Body of pancreas (tissue), 4 donors: ENCODE results near the gene RHD. TPM values are rescaled to one million over a fixed set of nuclear protein-coding genes. Genes with fewer than 3 reads are reported as not detected.
A peak's percentile ranks its signal among the peaks of the same experiment; 100 is the strongest.
"Not testable (repeated sequence)": the region's sequence is repeated elsewhere in the genome, so short reads cannot be mapped to it uniquely, and the experiment has no call there.

Experiments
- ATAC-seq: fragments of 150-250 bp; one replicate; pipeline ENCODE4 v1.9.1; 2016
- DNase-seq, 4 donors: peaks; one replicate each; pipeline ENCODE4 v3.0.0-alpha.2; 2019
- H3K27ac ChIP-seq, 4 donors: fragments of 200-600 bp; sonication (generic); 1 replicate in 3 of 4; 2 replicates in 1 of 4; pipeline versions ENCODE4 v1.5.1 to v1.6.1; 2016 to 2019; ENCODE audit warnings: mild to moderate bottlenecking in 1 of 4, mixed read lengths in 1 of 4, moderate library complexity in 1 of 4
- H3K27me3 ChIP-seq, 2 donors: fragments of 200-600 bp; sonication (generic); one replicate each; pipeline ENCODE4 v1.6.0; 2016; ENCODE audit warnings: mild to moderate bottlenecking in 1 of 2
- H3K36me3 ChIP-seq, 2 donors: fragments of 200-600 bp; sonication (generic); replicated peaks in 1 of 2; 2 replicates each; pipeline ENCODE4 v1.5.1; 2016; ENCODE audit warnings: low read depth in 2 of 2; ENCODE audit not compliant: insufficient read depth in 1 of 2
- H3K4me1 ChIP-seq: fragments of 200-600 bp; sonication (generic); one replicate; pipeline ENCODE4 v1.6.0; 2016
- H3K4me3 ChIP-seq, 2 donors: fragments of 200-600 bp; sonication (generic); 1 replicate in 1 of 2; 2 replicates in 1 of 2; pipeline ENCODE4 v1.5.1; 2016 to 2019
- H3K9me3 ChIP-seq, 3 donors: fragments of 200-600 bp; sonication (generic); 1 replicate in 2 of 3; 2 replicates in 1 of 3; pipeline ENCODE4 v1.5.1; 2016
- CTCF ChIP-seq, 7 experiments: fragments of 450-650 bp in 4 of 7; fragments of 200-600 bp in 3 of 7; sonication (generic) in 3 of 7; IDR thresholded peaks; one replicate each; pipeline ENCODE4 v1.5.1; 2016 to 2019; ENCODE audit warnings: antibody characterized with exemption in 7 of 7
- WGBS, 2 donors: methylation state at CpG; one replicate each; pipeline ENCODE4 v1.1.5; 2017; 5-methylcytosine and 5-hydroxymethylcytosine counted together
- intact Hi-C: fragments of 100-400 bp; cut with DNase I; formaldehyde crosslinking; loops from one replicate; pipeline ENCODE4 v1.15.1; 2023
- total RNA-seq, 2 donors: library from RNA; depleted of rRNA; stranded (reverse); fragments of >200 nt; gene quantifications; one replicate each; pipeline ENCODE4 v1.1.0, GENCODE V29; 2016

Gene RHD
- total RNA-seq, 2 donors from 2014 or later = not detected

GRCh38 chr1:25290043-25290442, 17.7 kb downstream of the RHD start:
- TF ChIP-seq CTCF (IDR thresholded peaks at IDR 0.05) = peak in 1 of 7 experiments; percentile 8
- DNase-seq, H3K27ac ChIP-seq, intact Hi-C loops, H3K27me3 ChIP-seq, H3K9me3 ChIP-seq, H3K4me1 ChIP-seq, H3K36me3 ChIP-seq, H3K4me3 ChIP-seq: not testable (repeated sequence)
- WGBS, 2 donors = 4% methylated on average over 5 of the region's 6 CpGs
- peak; percentile 68 for ATAC-seq

- ATAC-seq, intact Hi-C loops, H3K4me1 ChIP-seq, H3K4me3 ChIP-seq, H3K27ac ChIP-seq, H3K27me3 ChIP-seq, DNase-seq, H3K36me3 ChIP-seq, H3K9me3 ChIP-seq: not testable (repeated sequence)
- WGBS, 2 donors = 80 to 87% methylated on average over 2 of the region's 2 CpGs
These were observed 21.1 kb downstream of the RHD start for GRCh38 chr1:25293426-25293825.

- ATAC-seq, H3K9me3 ChIP-seq, H3K27ac ChIP-seq, H3K4me3 ChIP-seq, H3K27me3 ChIP-seq, H3K36me3 ChIP-seq, H3K4me1 ChIP-seq, DNase-seq, intact Hi-C loops: not testable (repeated sequence)
- 37 to 74% methylated on average over 2 to 5 of the region's 14 CpGs for WGBS, 2 donors
These were observed 22.8 kb downstream of the RHD start for GRCh38 chr1:25294889-25295826.

- H3K9me3 ChIP-seq, H3K4me1 ChIP-seq, ATAC-seq, H3K27ac ChIP-seq, intact Hi-C loops, H3K27me3 ChIP-seq, H3K36me3 ChIP-seq, H3K4me3 ChIP-seq, DNase-seq: not testable (repeated sequence)
- 63 to 77% methylated on average over 6 to 7 of the region's 8 CpGs for WGBS, 2 donors
These were observed 24.2 kb downstream of the RHD start for GRCh38 chr1:25296501-25296900.

- DNase-seq, intact Hi-C loops, ATAC-seq, H3K4me1 ChIP-seq, H3K27ac ChIP-seq, H3K27me3 ChIP-seq, H3K36me3 ChIP-seq, H3K4me3 ChIP-seq, H3K9me3 ChIP-seq: not testable (repeated sequence)
- 71 to 93% methylated on average over 1 to 9 of the region's 9 CpGs for WGBS, 2 donors
These were observed 28.4 kb downstream of the RHD start for GRCh38 chr1:25300729-25301128.

GRCh38 chr1:25302330-25302729, 30.0 kb downstream of the RHD start:
- not testable (repeated sequence) for H3K9me3 ChIP-seq, H3K36me3 ChIP-seq
- WGBS, 2 donors = 70 to 87% methylated on average over 3 of the region's 3 CpGs

GRCh38 chr1:25304936-25305335, 32.6 kb downstream of the RHD start:
- ATAC-seq, intact Hi-C loops, DNase-seq, H3K9me3 ChIP-seq, H3K27me3 ChIP-seq, H3K4me1 ChIP-seq, H3K36me3 ChIP-seq, H3K4me3 ChIP-seq, H3K27ac ChIP-seq: not testable (repeated sequence)
- 70 to 85% methylated on average over 4 of the region's 4 CpGs for WGBS, 2 donors

More at GRCh38 chr1:25302330-25302729, 30.0 kb downstream of the RHD start:
- intact Hi-C loops, H3K27ac ChIP-seq, H3K4me1 ChIP-seq, H3K27me3 ChIP-seq, H3K4me3 ChIP-seq, DNase-seq, ATAC-seq: not testable (repeated sequence)

DNA sequence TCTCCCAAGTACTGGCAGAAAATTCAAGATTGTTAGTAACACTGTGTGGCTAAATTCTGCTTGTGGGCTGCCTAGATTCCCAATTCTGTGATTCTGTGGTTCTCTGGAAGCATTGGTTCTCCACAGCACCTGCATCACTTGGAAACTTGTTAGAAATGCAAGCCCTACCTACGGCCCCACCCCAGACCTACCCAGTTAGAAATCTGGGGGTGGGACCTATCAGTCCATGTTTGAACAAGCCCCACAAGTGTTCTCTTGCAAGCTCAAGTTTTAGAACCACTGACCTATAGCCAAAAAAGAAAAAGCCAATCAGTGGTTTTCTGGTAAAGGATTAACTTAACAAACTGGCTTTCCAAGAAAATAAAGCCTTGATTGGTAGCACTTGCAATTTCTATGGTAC, 35.9 kb downstream of the RHD start:
- no CpG with 5 or more reads among the region's 1 CpG for WGBS, 2 donors
- H3K36me3 ChIP-seq, H3K4me1 ChIP-seq, H3K4me3 ChIP-seq, H3K9me3 ChIP-seq, intact Hi-C loops, ATAC-seq, H3K27ac ChIP-seq, H3K27me3 ChIP-seq, DNase-seq: not testable (repeated sequence)

GRCh38 chr1:25309085-25309484, 36.8 kb downstream of the RHD start:
- H3K4me3 ChIP-seq, H3K27ac ChIP-seq, intact Hi-C loops, H3K4me1 ChIP-seq, ATAC-seq, H3K9me3 ChIP-seq, H3K36me3 ChIP-seq, H3K27me3 ChIP-seq, DNase-seq: not testable (repeated sequence)
- WGBS, 2 donors = 74 to 84% methylated on average over 1 of the region's 1 CpG

DNA sequence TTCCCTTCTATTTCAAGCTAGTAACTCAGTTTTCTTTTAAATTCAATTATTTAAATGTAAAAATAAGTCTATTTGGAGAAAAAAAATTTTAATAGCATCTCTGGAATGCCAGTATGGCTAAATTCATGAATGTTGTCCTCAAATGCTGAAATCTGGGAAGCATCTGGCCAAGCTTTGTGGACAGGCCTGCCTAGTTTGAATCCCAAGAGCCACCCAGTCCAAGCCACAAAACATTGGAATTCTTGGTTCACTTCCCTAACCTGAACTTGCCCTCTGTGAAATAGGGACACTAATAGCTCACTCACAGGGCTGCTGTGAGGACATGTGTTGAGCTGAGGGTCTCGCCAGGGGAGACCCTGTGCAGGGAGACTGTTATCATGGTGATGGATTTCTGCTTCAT, 37.2 kb downstream of the RHD start:
- DNase-seq, H3K27ac ChIP-seq, H3K4me1 ChIP-seq, H3K9me3 ChIP-seq, intact Hi-C loops, H3K36me3 ChIP-seq, ATAC-seq, H3K27me3 ChIP-seq, H3K4me3 ChIP-seq: not testable (repeated sequence)
- 95 to 100% methylated on average over 1 of the region's 1 CpG for whole genome bisulfite sequencing, 2 donors

DNA sequence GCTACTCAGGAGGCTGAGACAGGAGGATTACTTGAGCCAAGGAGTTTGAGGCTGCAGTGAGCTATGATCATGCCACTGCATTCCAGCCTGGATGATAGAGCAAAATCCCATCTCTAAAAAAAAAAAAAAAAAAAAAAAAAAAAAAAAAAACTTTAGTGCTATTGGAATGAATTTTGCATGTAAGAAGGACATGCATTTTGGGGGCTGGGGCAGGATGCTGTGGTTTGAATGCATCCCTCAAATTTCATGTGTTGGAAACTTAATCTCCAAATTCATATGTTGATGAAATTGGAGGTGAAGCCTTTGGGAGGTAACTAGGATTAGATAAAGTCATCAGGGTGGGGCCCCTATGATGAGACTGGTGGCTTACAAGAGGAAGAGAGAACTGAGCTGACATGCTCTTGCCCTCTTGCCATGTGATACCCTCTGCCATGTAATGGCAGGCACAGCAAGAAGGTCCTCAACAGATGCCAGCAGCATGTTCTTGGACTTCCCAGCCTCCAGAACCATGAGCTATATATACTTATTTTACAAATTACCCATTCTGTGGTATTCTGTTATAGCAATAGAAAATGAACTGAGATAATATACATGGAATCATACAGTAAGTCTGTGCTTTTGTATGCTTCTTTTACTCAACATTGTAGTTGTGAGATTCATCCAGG, 40.6 kb downstream of the RHD start:
- H3K4me1 ChIP-seq, intact Hi-C loops: not testable (repeated sequence)

More for the DNA sequence above, 40.6 kb downstream of the RHD start:
- H3K9me3 ChIP-seq, DNase-seq, ATAC-seq, H3K4me3 ChIP-seq, H3K27ac ChIP-seq, H3K36me3 ChIP-seq, H3K27me3 ChIP-seq: not testable (repeated sequence)
